Effector CD4-positive, alpha-beta T cell (primary cell): ENCODE data around the gene MCM8.
"Not testable (repeated sequence)": the region's sequence is repeated elsewhere in the genome, so short reads cannot be mapped to it uniquely, and the experiment has no call there.

ENCODE experiments used
- DNase-seq: peaks from one replicate; pipeline ENCODE4 v3.0.0-alpha.2; 2020

The MCM8 gene

GRCh38 chr20:6007094-6007528 lies 56.7 kb downstream of the MCM8 start:
- DNase-seq = no peak

GRCh38 chr20:6007529-6008103 lies 57.2 kb downstream of the MCM8 start:
- DNase-seq = no peak

GRCh38 chr20:6008254-6008653 lies 57.8 kb downstream of the MCM8 start:
- DNase-seq = no peak

GRCh38 chr20:6012179-6012578 lies 61.7 kb downstream of the MCM8 start:
- no peak for DNase-seq

GRCh38 chr20:6014017-6014416 lies 63.6 kb downstream of the MCM8 start:
- DNase-seq = no peak

GRCh38 chr20:6014957-6015356 lies 64.5 kb downstream of the MCM8 start:
- no peak for DNase-seq

GRCh38 chr20:6017467-6017866 lies 67.0 kb downstream of the MCM8 start:
- DNase-seq = no peak

- DNase-seq = no peak
Observed at GRCh38 chr20:6017880-6018279, 67.4 kb downstream of the MCM8 start.

GRCh38 chr20:6024768-6025167 lies 74.3 kb downstream of the MCM8 start:
- no peak for DNase-seq

- no peak for DNase-seq
Observed at GRCh38 chr20:6026051-6026450, 75.6 kb downstream of the MCM8 start.

GRCh38 chr20:6028818-6029217 lies 78.4 kb downstream of the MCM8 start:
- no peak for DNase-seq

GRCh38 chr20:6029538-6029937 lies 79.1 kb downstream of the MCM8 start:
- DNase-seq = no peak

GRCh38 chr20:6030453-6031080 lies 80.1 kb downstream of the MCM8 start:
- DNase-seq = no peak

- not testable (repeated sequence) for DNase-seq
Observed at GRCh38 chr20:6032907-6033306, 82.5 kb downstream of the MCM8 start.

GRCh38 chr20:6034134-6034969 lies 83.9 kb downstream of the MCM8 start:
- DNase-seq = no peak

GRCh38 chr20:6036213-6036612 lies 85.8 kb downstream of the MCM8 start:
- no peak for DNase-seq

- no peak for DNase-seq
Observed at GRCh38 chr20:6037082-6037481, 86.6 kb downstream of the MCM8 start.

- DNase-seq = no peak
Observed at GRCh38 chr20:6038256-6038655, 87.8 kb downstream of the MCM8 start.

GRCh38 chr20:6039766-6040165 lies 89.3 kb downstream of the MCM8 start:
- DNase-seq = no peak

GRCh38 chr20:6040540-6040939 lies 90.1 kb downstream of the MCM8 start:
- DNase-seq = no peak

GRCh38 chr20:6040958-6041807 lies 90.7 kb downstream of the MCM8 start:
- no peak for DNase-seq

GRCh38 chr20:6041808-6042265 lies 91.4 kb downstream of the MCM8 start:
- no peak for DNase-seq

GRCh38 chr20:6044115-6044514 lies 93.7 kb downstream of the MCM8 start:
- no peak for DNase-seq
